CD4-positive, alpha-beta T cell (primary cell): ENCODE results near the gene TECPR2. TPM values are rescaled to one million over a fixed set of nuclear protein-coding genes. Genes with fewer than 3 reads are reported as not detected.
"Not testable (repeated sequence)": the region's sequence is repeated elsewhere in the genome, so short reads cannot be mapped to it uniquely, and the experiment has no call there.

ENCODE experiments used
- ATAC-seq: fragments of 200-7000 bp; cut with Tn5 transposase; one replicate; pipeline ENCODE4 v1.10.0; 2022; ENCODE audit warnings: mild to moderate bottlenecking; ENCODE audit not compliant: poor library complexity
- CTCF ChIA-PET: fragments of 350-600 bp; sonication (Branson Sonifier 250); formaldehyde crosslinking; loops from one replicate; lab custom pipeline; 2021; ENCODE audit warnings: antibody characterized with exemption, inconsistent platforms; lab: Charles Lee
- POLR2A ChIA-PET: fragments of 350-600 bp; sonication (Branson Sonifier 250); formaldehyde crosslinking; loops from one replicate; lab custom pipeline; 2021; ENCODE audit warnings: antibody characterized with exemption, inconsistent platforms; lab: Charles Lee
- DNase-seq, 14 experiments: peaks; one replicate each; pipeline ENCODE4 v3.0.0-alpha.2; 2013 to 2020; ENCODE audit warnings: mixed read lengths in 2 of 14
- H3K27ac ChIP-seq, 2 donors: one replicate each; pipeline versions ENCODE4 v1.5.1 to v1.7.0; 2013; ENCODE audit warnings: low read length in 2 of 2, low read depth in 1 of 2, mild to moderate bottlenecking in 1 of 2
- H3K27me3 ChIP-seq, 2 experiments: 1 replicate in 1 of 2; 2 replicates in 1 of 2; pipeline versions ENCODE4 v1.6.1 to v1.7.0; 2013; ENCODE audit warnings: low read length in 2 of 2, control low read depth in 1 of 2, mild to moderate bottlenecking in 1 of 2, moderate library complexity in 1 of 2; ENCODE audit not compliant: insufficient read depth in 2 of 2, control insufficient read depth in 1 of 2
- H3K36me3 ChIP-seq: one replicate; pipeline ENCODE4 v1.6.1; 2013; ENCODE audit warnings: low read length, control low read depth; ENCODE audit not compliant: insufficient read depth
- H3K4me1 ChIP-seq: one replicate; pipeline ENCODE4 v1.6.1; 2013; ENCODE audit warnings: low read length, control low read depth; ENCODE audit not compliant: insufficient read depth
- H3K4me3 ChIP-seq: one replicate; pipeline ENCODE4 v1.5.1; 2013; ENCODE audit warnings: mild to moderate bottlenecking, low read length, moderate library complexity
- H3K9me3 ChIP-seq, 2 experiments: 1 replicate in 1 of 2; 2 replicates in 1 of 2; pipeline versions ENCODE4 v1.6.1 to v1.7.0; 2013; ENCODE audit warnings: low read length in 2 of 2, mild to moderate bottlenecking in 2 of 2, control low read depth in 1 of 2, moderate library complexity in 1 of 2; ENCODE audit not compliant: control insufficient read depth in 1 of 2, insufficient read depth in 1 of 2
- H3K27ac Mint-ChIP-seq: one replicate; pipeline ENCODE4 v1.8.0; 2020; ENCODE audit warnings: mixed read lengths
- H3K27me3 Mint-ChIP-seq: one replicate; pipeline ENCODE4 v1.8.0; 2021; ENCODE audit warnings: mixed read lengths
- H3K36me3 Mint-ChIP-seq: one replicate; pipeline ENCODE4 v1.8.0; 2021; ENCODE audit warnings: low read depth, mixed read lengths
- H3K4me1 Mint-ChIP-seq: one replicate; pipeline ENCODE4 v1.8.0; 2021; ENCODE audit warnings: low read depth, mixed read lengths
- H3K4me3 Mint-ChIP-seq: one replicate; pipeline ENCODE4 v1.8.0; 2020; ENCODE audit warnings: mild to moderate bottlenecking, mixed read lengths
- H3K9me3 Mint-ChIP-seq: one replicate; pipeline ENCODE4 v1.8.0; 2020; ENCODE audit warnings: mixed read lengths
- CTCF ChIP-seq: fragments of 200-600 bp; IDR thresholded peaks from one replicate; pipeline ENCODE4 v1.8.0; 2022; ENCODE audit warnings: antibody characterized with exemption, mild to moderate bottlenecking
- intact Hi-C, 2 experiments: fragments of 100-400 bp; cut with DNase I in 1 of 2; cut with micrococcal nuclease in 1 of 2; formaldehyde crosslinking; loops; one replicate each; pipeline versions ENCODE4 v1.15.1 to v1.9.0; 2023 to 2025; cut with DNase I, micrococcal nuclease
- total RNA-seq, 174 experiments: library from RNA in 2 of 174; stranded (reverse) in 2 of 174; gene quantifications; one replicate each; pipeline ENCODE4 v1.2.3 and lab custom pipeline; 2021 to 2026

Gene TECPR2
- total RNA-seq, 2 experiments from 2014 or later: 5.0 to 5.4 TPM

- ChIA-PET POLR2A (no interaction called here), CTCF (interaction anchor here (0.9 kb wide), 1 partner anchor 79 kb away, joined by 3 read pairs; no protein-coding TSS in a partner anchor)
Measured at GRCh38 chr14:102517392-102518062, 154.8 kb downstream of the TECPR2 start.

DNA sequence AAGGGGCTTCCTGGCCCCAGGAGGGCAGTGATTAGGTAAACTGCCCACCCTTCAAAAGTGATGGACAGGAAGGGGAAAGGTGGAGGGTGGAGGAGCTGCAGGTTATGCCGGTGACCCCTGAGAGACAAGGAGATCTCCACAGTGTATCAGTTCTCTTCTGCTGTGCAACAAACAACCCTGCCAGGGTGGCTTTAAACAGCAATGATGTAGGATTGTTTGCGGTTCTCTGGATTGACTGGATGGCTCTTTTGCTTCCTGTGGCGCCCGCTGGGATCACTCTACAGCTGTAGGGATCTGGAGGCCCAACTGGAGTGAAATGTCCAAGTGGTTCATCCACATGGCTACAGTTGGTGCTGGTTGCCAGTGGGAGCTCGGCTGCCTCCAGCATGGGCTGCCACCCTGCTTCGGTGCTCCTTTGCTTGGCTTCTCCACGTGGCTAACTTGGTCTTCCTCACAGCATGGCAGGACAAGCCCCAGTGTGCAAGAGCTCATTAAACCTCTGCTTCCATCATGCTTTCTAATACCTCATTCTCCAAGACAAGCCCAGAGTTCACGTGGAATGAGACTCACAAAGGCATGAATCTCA, 155.4 kb downstream of the TECPR2 start:
- Mint-ChIP-seq H3K4me1 (peaks cover 9% of the 10 kb centered on the region), H3K27ac (no peak overlapping the region), H3K27me3 (peaks cover 4% of the 10 kb centered on the region), H3K36me3 (no peaks in the 10 kb centered on the region), H3K4me3 (peak overlapping the region; percentile 77), H3K9me3 (no peaks in the 10 kb centered on the region)
- Histone ChIP-seq H3K9me3 (peaks cover 0 to 4% of the 10 kb centered on the region in 2 experiments), H3K27me3 (no peaks in the 10 kb centered on the region), H3K4me3 (no peak overlapping the region), H3K36me3 (no peaks in the 10 kb centered on the region), H3K4me1 (peaks cover 16% of the 10 kb centered on the region), H3K27ac (no peak overlapping the region)
- CTCF ChIA-PET: interaction anchor here (0.9 kb wide), 1 partner anchor 80 kb away, joined by 3 read pairs; no protein-coding TSS in a partner anchor
- DNase-seq (no peak), ATAC-seq (no peak)
- intact Hi-C loops: loop anchor here (5.0 to 10.0 kb wide), 5 partner anchors 61 to 813 kb away; partner anchors contain the start of genes CINP (in 1 of the 2), DYNC1H1 (in 1 of the 2), TECPR2 (in 1 of the 2) and ZNF839 (in 1 of the 2)
- POLR2A ChIA-PET: no interaction called here
- no peak for TF ChIP-seq CTCF

More at GRCh38 chr14:102517392-102518062, 154.8 kb downstream of the TECPR2 start:
- peaks cover 4% of the 10 kb centered on the region for H3K27me3 Mint-ChIP-seq
- Histone ChIP-seq H3K9me3 (peaks cover 0 to 4% of the 10 kb centered on the region in 2 experiments), H3K27ac (no peak overlapping the region), H3K27me3 (no peaks in the 10 kb centered on the region), H3K4me3 (peak overlapping the region; percentile 31), H3K36me3 (no peaks in the 10 kb centered on the region), H3K4me1 (peaks cover 12% of the 10 kb centered on the region)
- H3K4me1 Mint-ChIP-seq: peaks cover 4% of the 10 kb centered on the region
- TF ChIP-seq CTCF: no peak
- H3K27ac Mint-ChIP-seq: no peak overlapping the region
- peak in 2 of 14 experiments; percentile 26 to 40 for DNase-seq
- peak overlapping the region; percentile 77 for H3K4me3 Mint-ChIP-seq
- H3K9me3 Mint-ChIP-seq: no peaks in the 10 kb centered on the region
- ATAC-seq: no peak
- no peaks in the 10 kb centered on the region for H3K36me3 Mint-ChIP-seq
- intact Hi-C loops: loop anchor here (2.0 to 10.0 kb wide), 7 partner anchors 60 to 813 kb away; partner anchors contain the start of genes ZNF839 (in 2 of the 2), CINP (in 1 of the 2), DYNC1H1 (in 1 of the 2) and TECPR2 (in 1 of the 2)

GRCh38 chr14:102519709-102520108, 157.0 kb downstream of the TECPR2 start:
- H3K4me3 ChIP-seq, H3K4me3 Mint-ChIP-seq, H3K27ac Mint-ChIP-seq, H3K27me3 Mint-ChIP-seq, DNase-seq, POLR2A ChIA-PET, H3K36me3 ChIP-seq, H3K27ac ChIP-seq, H3K9me3 Mint-ChIP-seq, CTCF ChIA-PET, H3K9me3 ChIP-seq, ATAC-seq, H3K36me3 Mint-ChIP-seq, H3K27me3 ChIP-seq: not testable (repeated sequence)
- H3K4me1 ChIP-seq: peaks cover 31% of the 10 kb centered on the region
- H3K4me1 Mint-ChIP-seq: peaks cover 23% of the 10 kb centered on the region
- intact Hi-C loops: loop anchor here (5.0 to 10.0 kb wide), 7 partner anchors 62 to 815 kb away; partner anchors contain the start of genes CINP (in 1 of the 2), DYNC1H1 (in 1 of the 2), TECPR2 (in 1 of the 2) and ZNF839 (in 1 of the 2)
